Loucy (cell line): ENCODE results near the gene COL11A2.
A peak's percentile ranks its signal among the peaks of the same experiment; 100 is the strongest.

Experiments
- H2AFZ ChIP-seq: fragments of 200-600 bp; sonication (generic); 2 replicates; pipeline ENCODE4 v1.6.0; 2016; ENCODE audit warnings: antibody characterized with exemption, mild to moderate bottlenecking, low read length, moderate library complexity
- H3F3A ChIP-seq: fragments of 200-600 bp; 2 replicates; pipeline ENCODE4 v1.6.0; 2016; ENCODE audit warnings: antibody characterized with exemption, low read depth, mild to moderate bottlenecking
- H3K27me3 ChIP-seq: fragments of 200-600 bp; sonication (generic); 2 replicates; pipeline ENCODE4 v1.6.1; 2014; ENCODE audit warnings: low read length, mild to moderate bottlenecking; ENCODE audit not compliant: insufficient read depth, poor library complexity, severe bottlenecking
- H3K36me3 ChIP-seq: fragments of 200-600 bp; sonication (generic); 2 replicates; pipeline ENCODE4 v1.6.1; 2016; ENCODE audit warnings: low read length; ENCODE audit not compliant: insufficient read depth
- H3K4me1 ChIP-seq: fragments of 200-600 bp; sonication (generic); 2 replicates; pipeline ENCODE4 v1.5.1; 2014; ENCODE audit warnings: low read length, mild to moderate bottlenecking; ENCODE audit not compliant: insufficient read depth, poor library complexity, severe bottlenecking
- H3K4me2 ChIP-seq: fragments of 200-600 bp; sonication (generic); 2 replicates; pipeline ENCODE4 v1.6.0; 2014; ENCODE audit warnings: antibody characterized with exemption, low read length, low read depth, mild to moderate bottlenecking; ENCODE audit not compliant: poor library complexity, severe bottlenecking
- H3K4me3 ChIP-seq: fragments of 200-600 bp; sonication (generic); 2 replicates; pipeline ENCODE4 v1.5.1; 2014; ENCODE audit warnings: low read length, mild to moderate bottlenecking, mixed read lengths; ENCODE audit not compliant: poor library complexity, severe bottlenecking
- H3K79me2 ChIP-seq: fragments of 200-600 bp; sonication (generic); 2 replicates; pipeline ENCODE4 v1.6.1; 2014; ENCODE audit warnings: low read length; ENCODE audit not compliant: insufficient read depth
- H3K9ac ChIP-seq: fragments of 200-600 bp; sonication (generic); 2 replicates; pipeline ENCODE4 v1.6.0; 2014; ENCODE audit warnings: mild to moderate bottlenecking, low read depth, low read length, moderate library complexity; ENCODE audit not compliant: poor library complexity, severe bottlenecking
- H3K9me2 ChIP-seq: fragments of 200-600 bp; sonication (generic); replicated peaks from 2 replicates; pipeline ENCODE4 v1.6.1; 2016; ENCODE audit warnings: low read depth, low read length, mixed read lengths
- H3K9me3 ChIP-seq: fragments of 200-600 bp; sonication (generic); 2 replicates; pipeline ENCODE4 v1.6.1; 2014; ENCODE audit warnings: mild to moderate bottlenecking, antibody characterized with exemption, low read length, low read depth; ENCODE audit not compliant: insufficient read depth
- H4K20me1 ChIP-seq: fragments of 200-600 bp; sonication (generic); 2 replicates; pipeline ENCODE4 v1.6.0; 2014; ENCODE audit warnings: antibody characterized with exemption, low read length, mild to moderate bottlenecking; ENCODE audit not compliant: insufficient read depth, poor library complexity, severe bottlenecking
- CTCF ChIP-seq: fragments of 200-600 bp; sonication (generic); conservative IDR thresholded peaks from 2 replicates; pipeline ENCODE4 v1.5.1; 2014; ENCODE audit warnings: mild to moderate bottlenecking, antibody characterized with exemption, low read length
- EZH2phosphoT487 ChIP-seq: fragments of 200-600 bp; IDR thresholded peaks from 2 replicates; pipeline ENCODE4 v1.6.1; 2018; ENCODE audit warnings: antibody characterized with exemption, mild to moderate bottlenecking, moderate library complexity, borderline replicate concordance

Gene COL11A2

GRCh38 chr6:33118525-33119123 lies 73.6 kb downstream of the COL11A2 start:
- Histone ChIP-seq H3K9me2 (no peaks in the 10 kb centered on the region), H3K27me3 (no peaks in the 10 kb centered on the region), H3F3A (no peaks in the 10 kb centered on the region), H2AFZ (no peak overlapping the region), H3K9me3 (no peaks in the 10 kb centered on the region), H3K4me3 (no peak overlapping the region), H3K9ac (no peak overlapping the region), H4K20me1 (no peaks in the 10 kb centered on the region), H3K36me3 (no peaks in the 10 kb centered on the region), H3K4me2 (no peak overlapping the region), H3K4me1 (peaks cover 5% of the 10 kb centered on the region), H3K79me2 (no peaks in the 10 kb centered on the region)
- TF ChIP-seq EZH2phosphoT487 = no peak
- peak; percentile 75 for TF ChIP-seq CTCF

- no peaks in the 10 kb centered on the region for H4K20me1 ChIP-seq
- no peaks in the 10 kb centered on the region for H3K9me3 ChIP-seq
- no peaks in the 10 kb centered on the region for H3F3A ChIP-seq
- H3K9ac ChIP-seq = no peak overlapping the region
- H3K27me3 ChIP-seq = no peaks in the 10 kb centered on the region
- H3K4me1 ChIP-seq = peaks cover 8% of the 10 kb centered on the region
- H3K4me3 ChIP-seq = no peak overlapping the region
- TF ChIP-seq EZH2phosphoT487 (no peak), CTCF (no peak)
- no peak overlapping the region for H3K4me2 ChIP-seq
- H2AFZ ChIP-seq = no peak overlapping the region
- no peaks in the 10 kb centered on the region for H3K36me3 ChIP-seq
- no peaks in the 10 kb centered on the region for H3K79me2 ChIP-seq
- H3K9me2 ChIP-seq = no peaks in the 10 kb centered on the region
Observed at GRCh38 chr6:33117811-33118277, 74.4 kb downstream of the COL11A2 start.

- H3K9me3 ChIP-seq = no peaks in the 10 kb centered on the region
- TF ChIP-seq CTCF = no peak
- TF ChIP-seq EZH2phosphoT487 = no peak
- no peak overlapping the region for H2AFZ ChIP-seq
- no peak overlapping the region for H3K4me2 ChIP-seq
- H3K27me3 ChIP-seq = no peaks in the 10 kb centered on the region
- no peaks in the 10 kb centered on the region for H3K9me2 ChIP-seq
- H3K36me3 ChIP-seq = no peaks in the 10 kb centered on the region
- H3K4me3 ChIP-seq = no peak overlapping the region
- H3K79me2 ChIP-seq = no peaks in the 10 kb centered on the region
- no peaks in the 10 kb centered on the region for H3F3A ChIP-seq
- peaks cover 8% of the 10 kb centered on the region for H3K4me1 ChIP-seq
- no peaks in the 10 kb centered on the region for H4K20me1 ChIP-seq
- no peak overlapping the region for H3K9ac ChIP-seq
Observed at GRCh38 chr6:33116841-33117711, 75.2 kb downstream of the COL11A2 start.
